HUDEP-2 (cell line): ENCODE results near the gene LHFPL3.

Experiments
- DNase-seq, 76 experiments: peaks; one replicate each; lab custom pipeline; 2025; ENCODE audit not compliant: unreplicated experiment in 76 of 76; lab: John Stamatoyannopoulos, UW

The LHFPL3 gene

DNA sequence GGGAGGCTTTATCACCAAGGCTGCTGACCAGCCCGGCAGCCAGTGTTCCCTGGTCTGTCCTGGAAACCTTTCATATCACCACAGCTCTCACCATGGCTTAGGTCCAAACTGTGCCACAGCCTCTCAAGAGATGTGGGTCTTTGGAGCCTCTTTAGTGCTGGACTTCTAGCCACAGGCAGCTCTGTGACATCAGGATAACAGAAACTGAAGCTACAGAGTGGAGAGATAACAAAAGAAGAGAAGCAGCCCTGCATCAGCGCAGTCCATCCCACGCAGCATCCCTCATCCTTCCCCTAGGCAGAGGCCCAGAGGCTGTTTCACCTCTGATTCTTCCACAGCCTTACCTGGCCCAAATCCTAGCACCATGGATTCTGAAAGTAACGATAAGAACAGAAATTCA is 497.7 kb downstream of the LHFPL3 start:
- DNase-seq: no peak

DNA sequence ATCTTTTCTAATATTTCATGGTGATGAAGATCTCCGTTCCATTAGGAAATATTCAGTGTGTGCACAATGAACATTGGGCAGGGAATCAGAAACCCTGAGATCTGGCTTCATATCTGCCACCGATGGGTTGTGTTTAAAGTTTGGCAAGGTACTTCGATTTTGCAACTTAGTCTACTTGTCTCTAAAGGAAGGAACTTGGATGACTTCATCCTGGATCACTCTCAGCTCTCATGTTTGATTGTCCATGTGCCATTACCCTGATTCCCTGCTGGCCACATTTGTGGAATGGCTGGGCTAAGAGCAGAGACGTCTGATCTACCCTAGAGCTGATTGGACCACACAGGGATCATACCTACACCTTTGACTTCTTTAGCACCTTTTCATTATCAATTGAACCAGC is 508.6 kb downstream of the LHFPL3 start:
- no peak for DNase-seq

DNA sequence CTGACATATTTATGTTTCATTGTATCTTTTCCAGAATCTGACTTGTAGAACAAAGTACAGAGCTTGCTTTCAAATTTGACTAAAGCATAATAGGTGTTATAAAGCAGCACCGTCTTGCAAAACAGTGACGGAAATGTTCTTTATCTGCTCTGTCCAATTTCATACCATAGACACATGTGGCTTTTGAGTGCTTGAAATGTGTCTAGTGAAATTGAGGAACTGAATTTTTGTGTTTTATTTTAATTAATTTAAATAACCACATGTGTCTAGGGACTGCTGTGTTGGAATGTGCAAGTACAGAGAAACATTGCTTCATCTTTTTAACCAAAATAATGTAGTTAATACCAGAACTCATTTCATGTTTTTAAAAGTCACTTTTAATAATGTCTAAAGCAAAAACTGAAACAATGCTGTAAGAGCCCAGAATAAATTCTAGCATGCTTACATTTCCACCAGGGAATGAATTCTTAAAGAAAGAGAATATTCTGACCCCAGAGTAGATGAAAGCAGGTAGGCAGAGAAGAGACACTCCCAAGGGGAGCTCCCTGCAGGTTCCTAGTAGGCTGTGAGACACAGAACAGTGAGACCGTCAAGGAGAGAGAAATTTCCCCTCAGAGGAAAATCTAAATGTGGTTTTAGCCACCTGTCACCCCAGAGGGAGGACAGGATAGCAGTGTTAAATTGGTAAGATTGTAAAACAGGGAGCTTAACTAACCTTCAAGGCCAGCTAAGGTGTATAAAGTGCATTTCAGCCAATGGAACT is 510.3 kb downstream of the LHFPL3 start:
- no peak for DNase-seq

DNA sequence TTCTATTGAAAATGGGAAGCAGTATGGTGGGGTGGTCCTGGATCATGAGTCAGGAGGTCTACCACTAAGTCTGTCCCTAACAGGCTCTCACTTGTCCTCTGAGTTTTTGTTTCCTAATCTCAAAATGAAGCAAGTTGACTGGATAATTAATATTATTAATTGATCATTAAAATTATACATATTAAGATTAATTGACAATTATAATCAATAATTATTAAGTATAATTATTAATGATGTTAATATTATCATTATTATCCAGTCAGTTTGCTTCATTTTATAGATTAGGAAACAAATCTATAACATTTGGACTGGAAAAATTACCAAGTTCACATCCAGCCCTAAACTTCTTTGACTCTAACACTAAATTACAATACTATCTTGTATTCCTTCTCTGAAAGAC is 511.4 kb downstream of the LHFPL3 start:
- DNase-seq: no peak

DNA sequence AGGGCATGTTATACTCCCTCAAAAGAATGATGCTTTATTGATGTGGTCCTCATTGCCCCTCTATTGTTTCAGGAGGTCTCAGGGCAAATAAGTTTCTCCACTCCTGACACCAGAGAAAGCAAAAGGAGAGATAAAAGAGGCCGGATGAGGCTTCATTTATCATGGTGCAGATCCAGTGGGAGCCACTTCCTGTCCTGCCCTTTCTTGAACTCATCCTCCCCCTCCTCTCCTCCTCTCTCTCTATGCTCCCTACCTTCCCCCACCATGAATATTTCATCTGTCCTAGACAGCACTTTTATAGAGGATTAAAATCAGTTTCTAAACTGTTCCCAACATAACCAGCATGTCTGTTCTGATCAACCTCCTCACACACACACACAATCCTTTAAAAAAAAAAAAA is 513.4 kb downstream of the LHFPL3 start:
- no peak for DNase-seq

DNA sequence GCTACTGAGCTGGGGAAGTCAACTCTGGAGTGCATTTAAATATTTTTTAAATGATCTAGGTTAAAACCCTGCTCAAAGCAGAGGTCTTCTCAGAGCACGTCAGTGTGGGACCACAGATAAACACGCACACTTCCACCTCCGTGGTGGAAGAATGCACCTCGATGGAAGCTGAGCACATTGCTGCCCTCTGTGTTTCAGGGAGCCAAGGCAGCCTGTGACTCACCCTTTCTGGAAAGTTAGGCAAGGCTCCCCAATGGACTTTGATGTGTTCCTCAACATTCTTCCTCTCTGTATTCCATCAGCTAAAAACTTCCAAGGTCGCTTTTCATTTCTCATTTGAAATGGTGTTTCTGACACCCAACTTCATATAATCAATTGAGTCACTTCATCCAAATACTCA is 514.8 kb downstream of the LHFPL3 start:
- no peak for DNase-seq

DNA sequence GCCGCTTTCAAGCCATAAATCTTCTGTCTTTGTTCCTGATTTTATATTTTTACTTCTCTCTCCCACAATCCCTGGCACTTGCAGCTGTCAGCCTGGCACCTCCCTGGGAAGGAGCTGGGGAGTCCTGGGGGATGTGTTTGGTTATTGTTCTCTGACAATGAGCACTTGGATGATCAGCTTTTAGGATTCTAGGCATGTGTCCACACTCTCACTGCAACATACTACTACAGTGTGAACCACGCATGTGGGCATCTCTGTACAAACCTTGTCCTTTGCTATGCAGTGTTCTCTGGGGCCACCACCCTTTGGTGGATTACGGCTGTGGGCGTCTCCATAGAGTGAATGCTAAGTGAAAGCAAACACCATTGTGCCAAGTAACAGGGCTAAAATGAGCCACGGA is 517.2 kb downstream of the LHFPL3 start:
- DNase-seq: no peak

DNA sequence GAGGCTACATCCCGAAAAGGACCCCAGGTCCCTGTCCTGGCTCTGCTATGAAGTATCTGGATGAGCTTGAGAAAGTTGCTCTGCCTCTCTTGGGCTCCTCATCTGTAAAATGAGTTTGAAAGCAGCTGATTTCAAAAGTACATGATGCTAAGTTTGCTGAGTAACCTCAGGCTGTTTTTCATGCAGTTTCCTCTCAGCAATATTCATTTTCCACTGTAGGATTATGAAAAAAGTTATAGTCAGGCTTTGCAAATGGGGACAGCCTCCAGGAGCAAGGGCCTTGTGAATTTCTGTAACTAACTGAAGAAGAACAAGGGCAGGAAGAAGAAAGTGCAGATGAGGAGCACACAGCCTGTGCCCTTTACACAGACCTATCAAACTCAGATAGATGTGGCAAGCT is 518.3 kb downstream of the LHFPL3 start:
- DNase-seq: no peak

DNA sequence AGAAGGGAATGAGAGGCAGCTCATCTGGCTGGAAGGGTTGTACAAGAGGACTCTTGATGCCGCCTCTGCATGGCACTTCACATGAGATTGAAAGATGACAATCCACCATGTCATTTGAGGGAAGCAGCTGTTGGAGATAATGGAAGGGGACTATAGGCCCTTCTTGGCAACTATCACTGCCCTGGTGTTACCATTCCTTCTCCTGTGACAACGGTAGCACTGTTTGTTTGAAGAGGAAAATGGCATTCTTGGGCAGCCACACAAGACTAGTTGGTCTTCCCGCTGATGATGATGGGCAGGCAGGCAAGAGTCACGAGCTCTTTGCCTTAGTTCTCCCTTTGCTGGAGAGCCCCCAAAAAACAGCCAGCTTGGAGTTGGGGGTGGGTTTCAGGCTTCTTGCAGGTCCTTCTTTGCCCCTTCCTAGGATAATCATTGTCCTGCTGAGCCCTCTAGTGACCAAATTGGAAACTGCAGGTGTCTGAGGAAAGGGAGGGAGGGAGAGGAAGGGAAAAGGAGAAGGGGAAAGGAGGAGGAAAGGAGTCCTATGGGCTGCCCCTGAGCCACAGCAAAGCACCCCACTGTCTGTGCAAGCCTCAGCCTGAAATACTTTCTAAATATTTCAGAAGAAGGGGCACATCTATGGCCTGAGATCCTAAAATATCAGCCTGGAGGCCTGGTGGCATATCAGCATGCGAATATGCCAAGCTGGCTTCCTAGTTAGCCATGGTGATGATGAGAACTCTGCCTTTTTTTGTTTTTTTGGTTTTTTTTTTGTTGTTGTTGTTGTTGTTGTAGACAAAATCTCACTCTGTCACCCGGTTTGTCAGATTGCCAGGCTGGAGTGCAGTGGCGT is 520.0 kb downstream of the LHFPL3 start:
- DNase-seq: peak in 30 of 76 experiments; percentile 1 to 52 (median 12)

DNA sequence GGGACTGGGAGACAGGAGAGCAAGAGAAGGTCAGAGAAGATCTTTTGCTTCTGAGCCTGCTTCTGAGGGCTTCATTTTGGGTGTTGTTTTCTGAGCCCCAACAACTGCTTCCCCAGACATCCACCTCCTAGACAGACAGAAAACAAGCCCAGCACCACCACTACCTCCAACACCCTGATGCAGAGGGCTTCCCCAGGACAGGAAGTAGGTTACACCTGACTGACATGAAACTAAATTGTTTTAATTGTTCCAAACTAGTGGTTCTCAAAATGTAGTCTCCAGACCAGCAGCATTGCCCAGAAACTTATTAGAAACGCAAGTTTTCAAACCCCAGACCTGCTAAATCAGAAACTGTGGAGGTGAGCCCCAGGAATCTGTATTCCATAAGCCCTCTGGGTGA is 522.0 kb downstream of the LHFPL3 start:
- no peak for DNase-seq

DNA sequence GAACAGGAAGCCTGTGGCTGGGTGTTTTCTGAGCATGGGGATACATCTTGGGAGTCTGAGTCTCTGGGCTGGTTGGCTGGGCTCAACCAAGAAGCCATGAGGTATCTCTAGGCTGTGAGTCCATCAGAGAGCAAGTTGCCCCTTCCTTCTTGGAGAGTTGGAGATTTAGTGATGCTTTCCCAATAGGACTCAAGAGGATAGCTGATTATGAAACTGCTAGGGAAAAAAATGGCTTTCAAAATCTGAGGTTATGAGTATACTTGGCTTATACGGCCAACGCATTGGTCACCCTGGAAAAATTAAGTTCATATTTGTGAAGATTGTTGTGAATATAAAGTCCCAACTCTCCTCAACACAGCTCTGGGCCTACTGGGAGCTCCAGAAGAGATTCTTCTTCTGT is 522.9 kb downstream of the LHFPL3 start:
- no peak for DNase-seq

DNA sequence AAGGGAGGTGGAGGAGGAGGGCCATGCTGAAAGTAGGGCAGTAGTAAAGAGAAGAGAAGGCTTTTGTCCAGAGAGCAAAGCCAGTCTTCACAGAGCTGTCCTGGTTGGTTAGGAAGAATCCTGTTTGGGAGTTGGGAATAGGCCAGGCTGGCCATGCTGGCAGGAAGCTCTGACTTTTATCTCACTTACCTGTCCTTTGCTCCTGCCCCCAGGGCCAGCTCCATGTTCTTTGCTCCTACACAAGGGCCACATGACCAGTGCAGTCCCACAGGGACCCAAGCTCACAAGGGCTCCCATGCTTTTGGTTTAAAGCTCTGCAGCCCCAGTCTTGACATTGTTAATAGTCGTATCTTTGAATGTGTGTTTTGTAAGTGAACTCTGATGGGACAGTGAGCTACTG is 524.0 kb downstream of the LHFPL3 start:
- no peak for DNase-seq

DNA sequence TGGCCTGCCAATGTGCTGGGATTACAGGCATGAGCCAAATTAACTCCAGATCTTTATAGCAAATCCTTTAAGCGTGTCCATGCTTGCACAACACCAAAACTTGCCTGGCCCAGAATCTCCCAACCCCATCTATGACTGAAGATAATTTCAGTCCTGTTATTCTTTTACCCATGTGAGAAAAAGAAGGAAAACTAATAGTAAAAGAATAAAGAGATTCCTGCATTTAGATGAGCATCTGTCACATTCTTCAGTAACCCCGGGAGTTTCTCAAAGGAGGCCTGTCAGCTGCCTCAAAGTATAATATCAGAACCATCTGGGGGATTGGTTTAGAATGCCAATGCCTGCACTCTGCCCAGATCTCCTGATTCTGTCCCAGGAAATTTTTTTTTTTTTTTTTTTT is 527.5 kb downstream of the LHFPL3 start:
- DNase-seq: no peak

DNA sequence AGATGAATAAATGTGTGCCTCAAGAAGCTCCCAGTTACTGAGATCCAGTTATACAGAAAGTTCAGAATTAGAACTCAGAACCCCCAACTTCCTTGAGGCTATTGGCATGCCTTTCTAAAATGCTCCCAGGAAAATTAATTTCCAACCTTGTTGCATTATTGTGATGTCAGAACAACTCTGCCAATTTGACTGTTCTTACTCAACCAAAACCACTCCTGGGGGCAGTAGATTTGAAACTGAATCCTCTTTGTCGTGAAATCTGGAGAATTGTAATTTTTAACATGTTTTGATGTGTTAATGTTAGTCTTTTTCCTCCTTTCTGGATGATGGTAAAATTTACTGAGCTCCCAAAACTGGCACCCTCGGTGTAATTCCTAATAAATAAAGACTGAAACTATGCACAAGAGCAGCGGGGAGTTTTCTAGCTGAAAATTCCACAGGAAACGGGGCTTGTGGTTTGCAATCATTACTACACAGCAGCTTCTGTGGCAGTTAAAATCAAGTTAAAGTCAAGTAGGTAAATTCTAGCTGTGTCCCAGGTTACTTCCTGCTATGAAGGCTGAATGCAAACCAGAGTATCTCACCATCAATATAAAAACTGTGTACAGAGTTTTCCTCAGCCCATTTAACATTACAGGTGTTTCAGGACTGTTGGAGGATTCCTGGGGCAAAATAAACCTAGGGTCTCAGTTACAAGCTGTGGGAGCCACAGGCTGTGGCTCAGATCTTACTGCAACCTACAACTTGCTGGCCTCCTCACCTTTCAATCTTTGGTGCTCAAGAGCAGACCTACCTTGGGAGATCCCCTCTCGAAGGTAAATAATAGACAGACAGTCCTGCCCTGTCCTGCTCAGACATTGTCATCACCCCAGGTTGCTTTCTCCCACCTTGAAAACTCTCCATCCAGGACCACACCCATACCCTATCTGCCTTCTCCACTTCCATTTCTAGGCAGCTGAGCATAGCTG is 529.3 kb downstream of the LHFPL3 start:
- DNase-seq: no peak

DNA sequence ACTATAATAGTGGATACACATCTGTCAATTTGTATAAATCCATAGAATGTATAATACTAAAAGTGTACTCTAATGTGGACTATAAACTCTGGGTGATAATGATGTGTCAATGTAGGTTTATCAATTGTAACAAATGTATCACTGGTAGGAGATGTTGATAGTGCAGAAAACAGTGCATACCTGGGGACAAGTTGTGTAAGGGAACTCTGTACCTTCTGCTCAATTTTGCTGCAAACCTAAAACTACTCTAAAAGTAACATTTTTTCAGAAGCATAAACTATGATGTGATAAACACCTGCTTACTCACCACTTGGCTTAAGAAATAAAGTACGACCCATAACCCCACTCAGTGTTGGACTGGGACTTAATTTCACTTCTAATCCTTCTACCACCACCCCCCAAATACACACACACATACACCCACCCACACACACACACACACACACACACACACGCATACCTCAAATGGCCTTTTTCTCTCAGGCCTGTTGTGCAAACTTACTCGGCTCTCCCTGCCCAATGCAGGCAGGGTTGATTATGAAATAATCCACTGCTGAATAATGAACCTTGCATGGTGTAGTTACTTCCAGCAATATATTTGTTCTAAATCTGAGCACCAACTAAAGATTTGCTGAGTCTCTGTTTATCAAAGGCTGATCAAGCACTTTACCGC is 531.5 kb downstream of the LHFPL3 start:
- DNase-seq: no peak

DNA sequence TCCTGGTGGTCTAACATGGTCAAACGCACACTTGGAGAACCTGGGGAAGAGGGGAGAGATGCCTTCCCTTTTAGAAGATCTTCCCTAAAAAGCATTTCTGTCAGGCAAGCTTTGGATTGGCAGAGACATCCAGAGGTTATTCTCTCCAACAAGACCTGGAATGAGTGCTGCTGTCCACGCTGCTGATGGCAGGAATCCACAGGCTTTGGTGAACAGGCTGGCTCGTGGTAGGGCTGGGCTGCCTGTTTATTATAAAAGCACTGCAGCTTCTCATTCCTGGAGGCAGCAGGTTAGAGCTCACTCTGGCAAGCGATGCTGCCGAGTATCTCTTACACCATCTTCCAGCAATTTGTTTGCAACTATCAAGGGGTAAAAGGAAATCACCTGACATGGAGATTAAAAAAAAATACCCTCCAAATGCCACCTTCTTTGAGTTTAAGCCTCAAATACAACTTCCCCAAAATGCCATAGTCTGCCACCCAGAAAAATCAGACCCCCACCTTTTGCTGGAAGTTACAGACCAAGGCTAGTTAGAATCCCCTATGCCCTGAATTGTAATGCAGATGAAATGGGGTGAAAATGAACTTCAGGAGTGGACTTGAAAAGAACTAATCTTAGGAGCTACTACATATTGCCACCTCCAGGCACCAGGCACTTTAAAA is 533.5 kb downstream of the LHFPL3 start:
- no peak for DNase-seq

DNA sequence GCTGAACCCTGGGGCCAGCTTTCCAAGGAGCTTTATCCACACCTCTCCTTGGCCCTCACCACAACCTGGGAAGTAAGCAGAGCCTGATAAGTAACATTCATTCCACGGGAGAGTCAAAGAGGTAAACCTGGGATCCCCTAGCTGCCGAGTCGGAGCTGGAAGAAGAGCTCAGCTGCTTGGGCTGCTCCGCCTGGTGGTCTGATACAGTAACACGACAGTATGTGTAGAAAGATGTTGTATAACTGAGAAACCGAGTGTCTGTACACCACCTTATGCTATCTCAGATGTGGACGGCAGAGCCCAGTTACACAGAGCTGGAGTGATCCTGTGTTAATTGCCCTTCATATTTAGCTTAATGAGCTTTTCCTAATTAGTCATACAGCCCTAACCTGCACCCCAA is 534.3 kb downstream of the LHFPL3 start:
- no peak for DNase-seq

DNA sequence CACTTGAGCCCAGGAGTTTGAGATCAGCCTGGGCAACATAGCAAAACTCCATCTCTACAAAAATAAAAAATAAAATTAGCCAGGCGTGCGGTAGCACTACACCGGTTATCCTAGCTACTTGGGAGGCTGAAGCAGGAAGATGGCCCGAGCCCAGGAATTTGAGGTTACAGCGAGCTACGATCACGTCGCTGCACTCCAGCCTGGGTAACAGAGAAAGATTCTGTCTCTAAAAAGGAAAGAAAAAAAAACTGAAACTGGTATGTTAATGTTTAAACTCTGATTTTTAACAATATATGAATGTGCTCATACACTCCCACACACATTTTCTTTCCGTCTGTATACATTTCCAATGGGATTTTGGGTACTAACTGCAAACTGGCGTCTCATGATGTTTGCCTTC is 545.0 kb downstream of the LHFPL3 start:
- DNase-seq: no peak

DNA sequence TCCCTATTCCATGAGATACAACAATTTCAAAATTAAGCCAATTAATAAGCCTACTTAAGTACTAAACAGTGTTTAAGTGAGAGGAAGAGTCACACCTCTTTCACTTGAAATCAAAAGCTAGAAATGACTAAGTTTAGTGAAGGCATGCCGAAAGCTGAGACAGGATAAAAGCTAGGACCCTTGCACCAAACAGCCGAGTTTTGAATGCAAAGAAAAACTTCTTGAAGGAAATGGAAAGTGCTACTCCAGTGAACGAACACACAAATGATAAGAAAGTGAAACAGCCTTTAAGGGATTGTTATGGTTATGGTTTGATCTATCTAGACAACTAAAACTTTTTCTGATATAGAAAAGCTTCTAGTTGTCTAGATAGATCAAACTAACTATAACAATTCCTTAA is 550.2 kb downstream of the LHFPL3 start:
- no peak for DNase-seq

DNA sequence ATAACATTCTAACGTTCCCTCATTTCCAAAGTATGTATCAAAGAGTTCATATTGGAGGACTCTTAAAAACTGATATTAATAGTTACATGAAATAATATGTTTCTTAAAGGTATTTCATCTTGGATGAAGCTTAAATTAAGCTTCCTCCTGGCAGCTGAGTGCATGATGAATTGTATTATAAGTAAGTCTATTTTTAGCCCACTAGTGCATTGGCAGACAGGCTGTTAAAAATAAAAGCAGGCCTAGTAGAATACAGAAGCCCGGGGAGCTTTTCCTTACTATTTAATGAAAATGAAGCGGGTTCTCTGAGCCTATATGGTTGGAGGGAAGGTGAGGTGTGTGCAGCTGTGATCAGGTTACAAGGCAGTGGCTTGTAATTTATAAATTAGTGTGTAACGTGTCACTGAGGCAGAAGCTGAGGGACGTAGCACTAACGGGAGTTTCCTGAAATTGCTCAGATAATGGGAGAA is 554.9 kb downstream of the LHFPL3 start:
- no peak for DNase-seq
